ENCODE data around the gene RB1. TPM values are rescaled to one million over a fixed set of nuclear protein-coding genes. Genes with fewer than 3 reads are reported as not detected.

Gene RB1
- total and polyA plus RNA-seq, 2 donors (not counting 3 experiments of a cell fraction or from before 2014, with no cell fraction given), result 8.0 to 41.2 TPM

GRCh38 chr13:48514793-48515192, 211.2 kb downstream of the RB1 start:
- Histone ChIP-seq H3K79me2 (ENCODE audit: control insufficient read depth, insufficient read depth, low read length) (no peaks in the 10 kb centered on the region), H3K4me3 (replicated peaks in 1 of 3; ENCODE audit: insufficient read depth in 1 of 3, low read depth in 1 of 3, low read length in 3 of 3) (no peak overlapping the region), H3K27me3 (ENCODE audit: control insufficient read depth in 2 of 2, insufficient read depth in 2 of 2, low read length in 2 of 2) (no peaks in the 10 kb centered on the region), H2AFZ (ENCODE audit: low read depth, low read length) (no peak overlapping the region), H3K9me3 (replicated peaks; ENCODE audit: control insufficient read depth, insufficient read depth, low read length) (no peaks in the 10 kb centered on the region), H4K20me1 (replicated peaks; ENCODE audit: control insufficient read depth, extremely low read depth, insufficient read depth, low read length) (no peaks in the 10 kb centered on the region), H3K4me2 (ENCODE audit: insufficient read depth, low read length) (no peak overlapping the region), H3K4me1 (ENCODE audit: control insufficient read depth, extremely low read depth, insufficient read depth, low read length) (peaks cover 7% of the 10 kb centered on the region), H3K27ac (ENCODE audit: insufficient read depth, low read depth, low read length) (no peak overlapping the region), H3K9ac (replicated peaks; ENCODE audit: extremely low read depth, insufficient read depth, low read length) (no peak overlapping the region), H3K9me1 (replicated peaks; ENCODE audit: control insufficient read depth, extremely low read depth, insufficient read depth, low read length) (no peaks in the 10 kb centered on the region), H3K36me3 (ENCODE audit: control insufficient read depth in 2 of 2, extremely low read depth in 1 of 2, insufficient read depth in 2 of 2, low read length in 2 of 2) (no peaks in the 10 kb centered on the region)
- intact Hi-C loops (cut with micrococcal nuclease), result no loop called here
- dilution Hi-C loops (cut with MboI; ENCODE audit: extremely low pct_ligation_motif_present, low sequenced_read_pairs), result no loop called here
- BruUV-seq (replicated peaks), result no TSS peak
- CTCF ChIA-PET, result no interaction called here
- FAIRE-seq (no peak), DNase-seq (ENCODE audit: low read depth, low spot score) (no peak)
- TF ChIP-seq MYC (IDR thresholded peaks at IDR 0.05; ENCODE audit: low read depth, low read length), result no peak
- no peak for TF ChIP-seq EZH2 (IDR thresholded peaks at IDR 0.05; ENCODE audit: borderline replicate concordance, low read depth, low read length, severe bottlenecking)
- POLR2A ChIA-PET, result no interaction called here

- H3K27me3 ChIP-seq (ENCODE audit: control insufficient read depth in 2 of 2, insufficient read depth in 2 of 2, low read length in 2 of 2), result no peaks in the 10 kb centered on the region
- DNase-seq (ENCODE audit: low read depth, low spot score) (no peak), FAIRE-seq (no peak)
- no peak for TF ChIP-seq MAX (IDR thresholded peaks at IDR 0.05; ENCODE audit: insufficient read depth, insufficient read length)
- no peak for TF ChIP-seq POLR2A (IDR thresholded peaks at IDR 0.05; ENCODE audit: low read depth, low read length)
- TF ChIP-seq MYC (IDR thresholded peaks at IDR 0.05; ENCODE audit: low read depth, low read length), result no peak
- no peak for TF ChIP-seq CTCF (IDR thresholded peaks at IDR 0.05; ENCODE audit: extremely low read depth in 1 of 2, insufficient read depth in 1 of 2, low read depth in 1 of 2, low read length in 2 of 2)
- TF ChIP-seq FOS (IDR thresholded peaks at IDR 0.05; ENCODE audit: borderline replicate concordance, insufficient read depth, low read length), result no peak
- TF ChIP-seq GATA2 (IDR thresholded peaks at IDR 0.05; ENCODE audit: insufficient read depth, insufficient read length, low read depth, low read length), result no peak
- no peak for TF ChIP-seq EZH2 (IDR thresholded peaks at IDR 0.05; ENCODE audit: borderline replicate concordance, low read depth, low read length, severe bottlenecking)
- TF ChIP-seq POLR2AphosphoS5 (IDR thresholded peaks at IDR 0.05; ENCODE audit: insufficient read depth, low read depth, low read length), result no peak
- no peak for TF ChIP-seq JUN (IDR thresholded peaks at IDR 0.05; ENCODE audit: borderline replicate concordance, insufficient read depth, insufficient read length, low read depth)
- no peaks in the 10 kb centered on the region for H3K79me2 ChIP-seq (ENCODE audit: control insufficient read depth, insufficient read depth, low read length)
- H2AFZ ChIP-seq (ENCODE audit: low read depth, low read length), result no peak overlapping the region
- no TSS peak for BruUV-seq (replicated peaks)
- no peak overlapping the region for H3K27ac ChIP-seq (ENCODE audit: insufficient read depth, low read depth, low read length)
- H3K9me3 ChIP-seq (replicated peaks; ENCODE audit: control insufficient read depth, insufficient read depth, low read length), result no peaks in the 10 kb centered on the region
- H3K36me3 ChIP-seq (ENCODE audit: control insufficient read depth in 2 of 2, extremely low read depth in 1 of 2, insufficient read depth in 2 of 2, low read length in 2 of 2), result no peaks in the 10 kb centered on the region
- no peaks in the 10 kb centered on the region for H4K20me1 ChIP-seq (replicated peaks; ENCODE audit: control insufficient read depth, extremely low read depth, insufficient read depth, low read length)
- ChIA-PET POLR2A (no interaction called here), CTCF (interaction anchor here (0.8 kb wide), 1 partner anchor 64 kb away, joined by 3 read pairs; no protein-coding TSS in a partner anchor)
- dilution Hi-C loops (cut with MboI; ENCODE audit: extremely low pct_ligation_motif_present, low sequenced_read_pairs) (no loop called here), intact Hi-C loops (cut with micrococcal nuclease) (no loop called here)
- H3K4me1 ChIP-seq (ENCODE audit: control insufficient read depth, extremely low read depth, insufficient read depth, low read length), result peaks cover 7% of the 10 kb centered on the region
- no peak overlapping the region for H3K4me3 ChIP-seq (replicated peaks in 1 of 3; ENCODE audit: insufficient read depth in 1 of 3, low read depth in 1 of 3, low read length in 3 of 3)
- no peak overlapping the region for H3K9ac ChIP-seq (replicated peaks; ENCODE audit: extremely low read depth, insufficient read depth, low read length)
- no peaks in the 10 kb centered on the region for H3K9me1 ChIP-seq (replicated peaks; ENCODE audit: control insufficient read depth, extremely low read depth, insufficient read depth, low read length)
- H3K4me2 ChIP-seq (ENCODE audit: insufficient read depth, low read length), result no peak overlapping the region
Observed at GRCh38 chr13:48515732-48516131, 212.2 kb downstream of the RB1 start.

All from endothelial cell of umbilical vein (primary cell).